A549 (cell line): ENCODE results near the gene FOXK1.
A peak's percentile ranks its signal among the peaks of the same experiment; 100 is the strongest.

ENCODE experiments used
- CHD2 ChIP-seq: fragments of 150-350 bp; IDR thresholded peaks from 2 replicates; pipeline ENCODE4 v1.6.1; 2014; ENCODE audit warnings: low read length; ENCODE audit not compliant: partially characterized antibody
- CTCF ChIP-seq: fragments of >200 bp; sonication (Bioruptor Twin); formaldehyde crosslinking; IDR thresholded peaks from 3 replicates; pipeline ENCODE4 v1.5.1; 2016
- ELK1 ChIP-seq: fragments of 150-350 bp; IDR thresholded peaks from 2 replicates; pipeline ENCODE4 v1.6.1; 2014; ENCODE audit warnings: low read depth, mild to moderate bottlenecking, low read length
- HMGXB4 ChIP-seq: fragments of 250-450 bp; sonication (Bioruptor Pico); IDR thresholded peaks from 2 replicates; pipeline ENCODE4 v1.5.0; 2021; ENCODE audit warnings: mild to moderate bottlenecking, moderate library complexity, borderline replicate concordance
- POLR2A ChIP-seq: IDR thresholded peaks from 2 replicates; pipeline ENCODE4 v1.6.1; 2012; ENCODE audit warnings: mild to moderate bottlenecking, low read length
- SREBF2 ChIP-seq: fragments of 450-650 bp; IDR thresholded peaks from 2 replicates; pipeline ENCODE4 v1.6.1; 2014; ENCODE audit warnings: mild to moderate bottlenecking, moderate library complexity

GRCh38 chr7:4744391-4745264 is 62.5 kb downstream of the FOXK1 start:
- TF ChIP-seq CTCF (no peak), HMGXB4 (CRISPR knock-in tag) (no peak), ELK1 (no peak), POLR2A (no peak), SREBF2 (no peak), CHD2 (peak; percentile 20)
